C4-2B (cell line): ENCODE measurements around the gene KCNK17.

ENCODE experiments used
- CTCF ChIP-seq: fragments of 450-650 bp; conservative IDR thresholded peaks from 2 replicates; pipeline ENCODE4 v1.5.1; 2017; ENCODE audit warnings: mild to moderate bottlenecking
- ZFX ChIP-seq: fragments of 450-650 bp; IDR thresholded peaks from 2 replicates; pipeline ENCODE4 v1.6.1; 2017

DNA sequence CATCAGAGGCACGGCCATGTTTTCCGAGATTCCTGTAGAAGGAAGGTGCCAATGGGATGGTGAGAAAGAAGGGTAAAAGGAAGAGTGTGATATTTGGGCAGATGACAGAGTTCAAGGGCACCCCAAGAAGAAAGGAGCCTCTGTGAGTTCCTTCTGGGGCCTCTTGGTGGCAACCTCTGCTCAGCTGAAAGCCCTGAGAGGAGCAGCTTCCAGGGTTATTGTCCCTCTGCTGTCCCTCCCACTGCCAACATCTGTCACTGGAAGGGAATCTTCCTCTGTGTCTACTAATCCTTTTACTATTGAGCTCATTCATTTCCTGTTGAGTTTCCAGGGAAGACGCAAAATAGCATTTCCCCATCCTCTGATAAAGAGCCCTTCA is 48.3 kb upstream of the KCNK17 start:
- TF ChIP-seq CTCF (no peak), ZFX (no peak)
